HG02798 (cell line): Measurements from ENCODE around the gene SIK2.
A peak's percentile ranks its signal among the peaks of the same experiment; 100 is the strongest.

Source experiments
- ATAC-seq: cut with Tn5 transposase; IDR thresholded peaks from one replicate; pipeline ENCODE4 v1.9.1; 2021; ENCODE audit warnings: mild to moderate bottlenecking; ENCODE audit not compliant: unreplicated experiment, poor library complexity

The SIK2 gene

GRCh38 chr11:111577821-111578220 is 24.4 kb upstream of the SIK2 start:
- no peak for ATAC-seq

- ATAC-seq: no peak
Measured at GRCh38 chr11:111581341-111581740, 20.9 kb upstream of the SIK2 start.

- ATAC-seq: no peak
Measured at GRCh38 chr11:111582163-111582562, 20.1 kb upstream of the SIK2 start.

- ATAC-seq: no peak
Measured at GRCh38 chr11:111582881-111583280, 19.4 kb upstream of the SIK2 start.

- ATAC-seq: no peak
Measured at GRCh38 chr11:111585371-111585770, 16.9 kb upstream of the SIK2 start.

GRCh38 chr11:111586388-111586831 is 15.8 kb upstream of the SIK2 start:
- peak; percentile 56 for ATAC-seq

GRCh38 chr11:111589114-111589513 is 13.1 kb upstream of the SIK2 start:
- no peak for ATAC-seq

- ATAC-seq: no peak
Measured at GRCh38 chr11:111589886-111590499, 12.3 kb upstream of the SIK2 start.

GRCh38 chr11:111591187-111591960 is 10.9 kb upstream of the SIK2 start:
- ATAC-seq: no peak

- ATAC-seq: no peak
Measured at GRCh38 chr11:111592491-111592890, 9.8 kb upstream of the SIK2 start.

GRCh38 chr11:111596319-111596718 is 5.9 kb upstream of the SIK2 start:
- no peak for ATAC-seq

- ATAC-seq: no peak
Measured at GRCh38 chr11:111598148-111598547, 4.1 kb upstream of the SIK2 start.

GRCh38 chr11:111598559-111598958 is 3.7 kb upstream of the SIK2 start:
- no peak for ATAC-seq

GRCh38 chr11:111601636-111601978 is 642 bp upstream of the SIK2 start:
- ATAC-seq: no peak

GRCh38 chr11:111602865-111603610 is 789 bp downstream of the SIK2 start:
- peak; percentile 0 for ATAC-seq

GRCh38 chr11:111603611-111604130 is 1.4 kb downstream of the SIK2 start:
- ATAC-seq: no peak

- no peak for ATAC-seq
Measured at GRCh38 chr11:111604392-111605009, 2.3 kb downstream of the SIK2 start.

- ATAC-seq: no peak
Measured at GRCh38 chr11:111605681-111606080, 3.4 kb downstream of the SIK2 start.

- no peak for ATAC-seq
Measured at GRCh38 chr11:111606986-111607385, 4.7 kb downstream of the SIK2 start.

- no peak for ATAC-seq
Measured at GRCh38 chr11:111607751-111608150, 5.5 kb downstream of the SIK2 start.

GRCh38 chr11:111612224-111612623 is 10.0 kb downstream of the SIK2 start:
- no peak for ATAC-seq
